Measurements from ENCODE around the gene FNDC4.
A peak's percentile ranks its signal among the peaks of the same experiment; 100 is the strongest.

Gene FNDC4

GRCh38 chr2:27446057-27446456 is 48.9 kb downstream of the FNDC4 start:
- POLR2A ChIA-PET, result interaction anchor here (0.7 kb wide), 1 partner anchor 102 kb away, joined by 3 read pairs; no protein-coding TSS in a partner anchor
- CTCF ChIA-PET, result no interaction called here
- Histone ChIP-seq H3K36me3 (ENCODE audit: control insufficient read depth in 2 of 2, insufficient read depth in 1 of 2, low read length in 2 of 2) (peaks cover 3 to 69% of the 10 kb centered on the region in 2 experiments; a peak in 2 of 3 replicates), H3K4me1 (ENCODE audit: control insufficient read depth, insufficient read depth, low read length) (no peaks in the 10 kb centered on the region), H3K4me3 (ENCODE audit: low read depth, low read length) (no peak overlapping the region), H3K27ac (ENCODE audit: extremely low read depth, low read depth, low read length) (no peak overlapping the region), H3K9me3 (ENCODE audit: control insufficient read depth, insufficient read depth, low read depth, low read length) (no peaks in the 10 kb centered on the region)
- TF ChIP-seq, protein P1, sequence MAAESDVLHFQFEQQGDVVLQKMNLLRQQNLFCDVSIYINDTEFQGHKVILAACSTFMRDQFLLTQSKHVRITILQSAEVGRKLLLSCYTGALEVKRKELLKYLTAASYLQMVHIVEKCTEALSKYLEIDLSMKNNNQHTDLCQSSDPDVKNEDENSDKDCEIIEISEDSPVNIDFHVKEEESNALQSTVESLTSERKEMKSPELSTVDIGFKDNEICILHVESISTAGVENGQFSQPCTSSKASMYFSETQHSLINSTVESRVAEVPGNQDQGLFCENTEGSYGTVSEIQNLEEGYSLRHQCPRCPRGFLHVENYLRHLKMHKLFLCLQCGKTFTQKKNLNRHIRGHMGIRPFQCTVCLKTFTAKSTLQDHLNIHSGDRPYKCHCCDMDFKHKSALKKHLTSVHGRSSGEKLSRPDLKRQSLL (tag by site-specific recombination; IDR thresholded peaks at IDR 0.05), result no peak
- TF ChIP-seq SCRT2 (tag by site-specific recombination; IDR thresholded peaks at IDR 0.05), result peak; percentile 68

GRCh38 chr2:27445615-27446014 is 49.4 kb downstream of the FNDC4 start:
- POLR2A ChIA-PET, result no interaction called here
- Histone ChIP-seq H3K9me3 (ENCODE audit: control insufficient read depth, insufficient read depth, low read depth, low read length) (no peaks in the 10 kb centered on the region), H3K4me1 (ENCODE audit: control insufficient read depth, insufficient read depth, low read length) (no peaks in the 10 kb centered on the region), H3K4me3 (ENCODE audit: low read depth, low read length) (no peak overlapping the region), H3K36me3 (ENCODE audit: control insufficient read depth in 2 of 2, insufficient read depth in 1 of 2, low read length in 2 of 2) (peaks cover 7 to 72% of the 10 kb centered on the region in 2 experiments), H3K27ac (ENCODE audit: extremely low read depth, low read depth, low read length) (no peak overlapping the region)
- CTCF ChIA-PET, result no interaction called here
- TF ChIP-seq, protein P2, sequence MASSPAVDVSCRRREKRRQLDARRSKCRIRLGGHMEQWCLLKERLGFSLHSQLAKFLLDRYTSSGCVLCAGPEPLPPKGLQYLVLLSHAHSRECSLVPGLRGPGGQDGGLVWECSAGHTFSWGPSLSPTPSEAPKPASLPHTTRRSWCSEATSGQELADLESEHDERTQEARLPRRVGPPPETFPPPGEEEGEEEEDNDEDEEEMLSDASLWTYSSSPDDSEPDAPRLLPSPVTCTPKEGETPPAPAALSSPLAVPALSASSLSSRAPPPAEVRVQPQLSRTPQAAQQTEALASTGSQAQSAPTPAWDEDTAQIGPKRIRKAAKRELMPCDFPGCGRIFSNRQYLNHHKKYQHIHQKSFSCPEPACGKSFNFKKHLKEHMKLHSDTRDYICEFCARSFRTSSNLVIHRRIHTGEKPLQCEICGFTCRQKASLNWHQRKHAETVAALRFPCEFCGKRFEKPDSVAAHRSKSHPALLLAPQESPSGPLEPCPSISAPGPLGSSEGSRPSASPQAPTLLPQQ (tag by site-specific recombination; IDR thresholded peaks at IDR 0.05), result no peak
- TF ChIP-seq ZNF600 (tag by site-specific recombination; IDR thresholded peaks at IDR 0.05) (no peak), ZNF645 (tag by site-specific recombination; IDR thresholded peaks at IDR 0.05) (no peak), ZNF501 (tag by site-specific recombination; IDR thresholded peaks at IDR 0.05) (no peak), ZEB2 (tag by site-specific recombination; IDR thresholded peaks at IDR 0.05) (no peak), ZNF2 (tag by site-specific recombination; IDR thresholded peaks at IDR 0.05) (no peak), ZNF292 (tag by site-specific recombination; IDR thresholded peaks at IDR 0.05; ENCODE audit: borderline replicate concordance, low read depth) (no peak), ZNF239 (tag by site-specific recombination; IDR thresholded peaks at IDR 0.05) (no peak), ZFP69B (tag by site-specific recombination; IDR thresholded peaks at IDR 0.05) (no peak), ZBTB20 (tag by site-specific recombination; IDR thresholded peaks at IDR 0.05) (no peak), ZFHX2 (tag by site-specific recombination; conservative IDR thresholded peaks at IDR 0.05) (no peak), TCF7L2 (IDR thresholded peaks at IDR 0.05; ENCODE audit: borderline replicate concordance, low read depth, low read length) (no peak), ZNF660 (tag by site-specific recombination; IDR thresholded peaks at IDR 0.05) (no peak), ZNF629 (tag by site-specific recombination; IDR thresholded peaks at IDR 0.05) (no peak), TRIM28 (IDR thresholded peaks at IDR 0.05; ENCODE audit: borderline replicate concordance, low read length) (no peak), BCL11A (tag by site-specific recombination; IDR thresholded peaks at IDR 0.05; ENCODE audit: low read depth) (no peak), ZNF266 (tag by site-specific recombination; IDR thresholded peaks at IDR 0.05; ENCODE audit: low read depth) (no peak), HOXD13 (CRISPR knock-in tag; IDR thresholded peaks at IDR 0.05; ENCODE audit: borderline replicate concordance) (no peak)

GRCh38 chr2:27445155-27445554 is 49.8 kb downstream of the FNDC4 start:
- TF ChIP-seq ZNF394 (tag by site-specific recombination; IDR thresholded peaks at IDR 0.05; ENCODE audit: borderline replicate concordance), result no peak
- no peak for TF ChIP-seq ZNF112 (tag by site-specific recombination; IDR thresholded peaks at IDR 0.05)
- Histone ChIP-seq H3K4me3 (ENCODE audit: low read depth, low read length) (no peak overlapping the region), H3K27ac (ENCODE audit: extremely low read depth, low read depth, low read length) (no peak overlapping the region), H3K4me1 (ENCODE audit: control insufficient read depth, insufficient read depth, low read length) (no peaks in the 10 kb centered on the region), H3K9me3 (ENCODE audit: control insufficient read depth, insufficient read depth, low read depth, low read length) (no peaks in the 10 kb centered on the region), H3K36me3 (ENCODE audit: control insufficient read depth in 2 of 2, insufficient read depth in 1 of 2, low read length in 2 of 2) (peaks cover 7 to 74% of the 10 kb centered on the region in 2 experiments)
- ChIA-PET POLR2A (interaction anchor here (0.6 kb wide), 1 partner anchor 105 kb away, joined by 3 read pairs; no protein-coding TSS in a partner anchor), CTCF (no interaction called here)

All from HEK293 (cell line).